Panc1 (cell line): Measurements from ENCODE around the gene PRSS33.

Experiments used
- CTCF ChIP-seq: fragments of 450-650 bp; IDR thresholded peaks from 2 replicates; pipeline ENCODE4 v1.5.1; 2017; ENCODE audit warnings: mild to moderate bottlenecking
- POLR2AphosphoS5 ChIP-seq: IDR thresholded peaks from 2 replicates; pipeline ENCODE4 v1.6.1; 2012; ENCODE audit warnings: mild to moderate bottlenecking, low read depth, low read length, moderate library complexity
- REST ChIP-seq, 2 experiments: IDR thresholded peaks; 2 replicates each; pipeline ENCODE4 v1.6.1; 2011 to 2012; ENCODE audit warnings: low read depth in 2 of 2, control low read depth in 1 of 2, low read length in 1 of 2, mild to moderate bottlenecking in 1 of 2, moderate library complexity in 1 of 2; ENCODE audit not compliant: insufficient read depth in 1 of 2
- SIN3A ChIP-seq: IDR thresholded peaks from 2 replicates; pipeline ENCODE4 v1.6.1; 2012; ENCODE audit warnings: low read depth, mild to moderate bottlenecking, low read length, moderate library complexity, borderline replicate concordance; ENCODE audit not compliant: insufficient read depth

GRCh38 chr16:2752035-2752849, 35.1 kb downstream of the PRSS33 start, which contains the start of gene SRRM2:
- TF ChIP-seq CTCF = no peak
- TF ChIP-seq SIN3A = no peak
- peak; percentile 59; the same call in 1 of the 2 replicates for TF ChIP-seq POLR2AphosphoS5
- 0 out of 4 replicates have a peak, but pooled peaks of 1 of the 2 experiments have one; percentile 58 for TF ChIP-seq REST (IDR thresholded peaks at IDR 0.05; ENCODE audit: insufficient read depth in 1 of 2, low read depth in 2 of 2, low read length in 1 of 2)
